ENCODE results near the gene KISS1.

The KISS1 gene

GRCh38 chr1:204218552-204218951, 22.3 kb upstream of the KISS1 start:
- no peaks in the 10 kb centered on the region for H4K20me1 ChIP-seq (ENCODE audit: insufficient read depth, low read length)
- no peak overlapping the region for H3K9ac ChIP-seq (ENCODE audit: low read length)
- H3K4me3 ChIP-seq (ENCODE audit: low read depth, low read length, poor library complexity, severe bottlenecking): no peak overlapping the region
- H3K27me3 ChIP-seq (ENCODE audit: insufficient read depth, low read length): no peaks in the 10 kb centered on the region
- H2AFZ ChIP-seq (ENCODE audit: low read length): no peak overlapping the region
- H3K4me2 ChIP-seq (ENCODE audit: low read length): no peak overlapping the region
- H3K27ac ChIP-seq (ENCODE audit: low read depth, low read length, poor library complexity, severe bottlenecking): no peak overlapping the region
- no peaks in the 10 kb centered on the region for H3K4me1 ChIP-seq (ENCODE audit: insufficient read depth, low read length, severe bottlenecking)
- no peaks in the 10 kb centered on the region for H3K36me3 ChIP-seq (ENCODE audit: insufficient read depth, low read length)
- no peak for TF ChIP-seq CTCF (IDR thresholded peaks at IDR 0.05; ENCODE audit: low read length)
- TF ChIP-seq EZH2 (IDR thresholded peaks at IDR 0.05; ENCODE audit: borderline replicate concordance, low read length): no peak
- H3K9me2 ChIP-seq (ENCODE audit: low read depth, low read length): no peaks in the 10 kb centered on the region
- no peaks in the 10 kb centered on the region for H3F3A ChIP-seq (ENCODE audit: insufficient read depth, low read length)
- H3K79me2 ChIP-seq (ENCODE audit: insufficient read depth, low read length): no peaks in the 10 kb centered on the region
- no peaks in the 10 kb centered on the region for H3K9me3 ChIP-seq (ENCODE audit: low read length)

GRCh38 chr1:204217648-204218000, 21.3 kb upstream of the KISS1 start:
- Histone ChIP-seq H3K36me3 (ENCODE audit: insufficient read depth, low read length) (no peaks in the 10 kb centered on the region), H2AFZ (ENCODE audit: low read length) (no peak overlapping the region), H4K20me1 (ENCODE audit: insufficient read depth, low read length) (no peaks in the 10 kb centered on the region), H3K27me3 (ENCODE audit: insufficient read depth, low read length) (no peaks in the 10 kb centered on the region), H3F3A (ENCODE audit: insufficient read depth, low read length) (no peaks in the 10 kb centered on the region), H3K79me2 (ENCODE audit: insufficient read depth, low read length) (no peaks in the 10 kb centered on the region), H3K4me2 (ENCODE audit: low read length) (no peak overlapping the region), H3K9me2 (ENCODE audit: low read depth, low read length) (no peaks in the 10 kb centered on the region), H3K9ac (ENCODE audit: low read length) (no peak overlapping the region), H3K27ac (ENCODE audit: low read depth, low read length, poor library complexity, severe bottlenecking) (no peak overlapping the region), H3K4me1 (ENCODE audit: insufficient read depth, low read length, severe bottlenecking) (no peaks in the 10 kb centered on the region), H3K9me3 (ENCODE audit: low read length) (no peaks in the 10 kb centered on the region), H3K4me3 (ENCODE audit: low read depth, low read length, poor library complexity, severe bottlenecking) (no peak overlapping the region)
- TF ChIP-seq EZH2 (IDR thresholded peaks at IDR 0.05; ENCODE audit: borderline replicate concordance, low read length): no peak
- no peak for TF ChIP-seq CTCF (IDR thresholded peaks at IDR 0.05; ENCODE audit: low read length)

- H3K27ac ChIP-seq (ENCODE audit: low read depth, low read length, poor library complexity, severe bottlenecking): no peak overlapping the region
- H3K79me2 ChIP-seq (ENCODE audit: insufficient read depth, low read length): no peaks in the 10 kb centered on the region
- H3K4me1 ChIP-seq (ENCODE audit: insufficient read depth, low read length, severe bottlenecking): no peaks in the 10 kb centered on the region
- H2AFZ ChIP-seq (ENCODE audit: low read length): no peak overlapping the region
- H3K4me3 ChIP-seq (ENCODE audit: low read depth, low read length, poor library complexity, severe bottlenecking): no peak overlapping the region
- H3K36me3 ChIP-seq (ENCODE audit: insufficient read depth, low read length): no peaks in the 10 kb centered on the region
- H3K9me2 ChIP-seq (ENCODE audit: low read depth, low read length): no peaks in the 10 kb centered on the region
- H3K4me2 ChIP-seq (ENCODE audit: low read length): no peak overlapping the region
- TF ChIP-seq EZH2 (IDR thresholded peaks at IDR 0.05; ENCODE audit: borderline replicate concordance, low read length) (no peak), CTCF (IDR thresholded peaks at IDR 0.05; ENCODE audit: low read length) (no peak)
- no peaks in the 10 kb centered on the region for H3K27me3 ChIP-seq (ENCODE audit: insufficient read depth, low read length)
- no peaks in the 10 kb centered on the region for H3K9me3 ChIP-seq (ENCODE audit: low read length)
- no peaks in the 10 kb centered on the region for H4K20me1 ChIP-seq (ENCODE audit: insufficient read depth, low read length)
- H3F3A ChIP-seq (ENCODE audit: insufficient read depth, low read length): no peaks in the 10 kb centered on the region
- no peak overlapping the region for H3K9ac ChIP-seq (ENCODE audit: low read length)
Observed at GRCh38 chr1:204216880-204217647, 20.8 kb upstream of the KISS1 start.

Measured in OCI-LY1 (cell line).